ENCODE results near the gene HOXA9.

DNA sequence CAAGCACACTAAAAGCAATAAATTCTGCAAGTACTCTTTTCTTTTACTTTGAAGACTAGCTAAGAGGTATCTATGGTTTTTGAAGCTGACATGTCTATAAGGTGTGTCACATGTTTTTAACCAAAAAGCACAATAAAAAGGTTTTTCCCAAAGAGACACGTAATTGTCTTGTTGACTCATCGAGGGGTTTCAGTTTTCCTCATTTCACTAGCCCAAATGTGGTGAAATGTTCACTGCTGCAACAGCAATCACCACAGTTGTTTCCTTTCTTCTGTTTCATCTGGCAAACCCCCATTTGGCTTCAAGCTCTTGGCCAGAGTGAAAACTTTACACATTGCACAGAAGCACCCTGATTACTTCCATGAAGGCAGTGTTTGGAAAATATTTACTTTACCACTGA is 30.9 kb downstream of the HOXA9 start:
- TF ChIP-seq, protein P1, sequence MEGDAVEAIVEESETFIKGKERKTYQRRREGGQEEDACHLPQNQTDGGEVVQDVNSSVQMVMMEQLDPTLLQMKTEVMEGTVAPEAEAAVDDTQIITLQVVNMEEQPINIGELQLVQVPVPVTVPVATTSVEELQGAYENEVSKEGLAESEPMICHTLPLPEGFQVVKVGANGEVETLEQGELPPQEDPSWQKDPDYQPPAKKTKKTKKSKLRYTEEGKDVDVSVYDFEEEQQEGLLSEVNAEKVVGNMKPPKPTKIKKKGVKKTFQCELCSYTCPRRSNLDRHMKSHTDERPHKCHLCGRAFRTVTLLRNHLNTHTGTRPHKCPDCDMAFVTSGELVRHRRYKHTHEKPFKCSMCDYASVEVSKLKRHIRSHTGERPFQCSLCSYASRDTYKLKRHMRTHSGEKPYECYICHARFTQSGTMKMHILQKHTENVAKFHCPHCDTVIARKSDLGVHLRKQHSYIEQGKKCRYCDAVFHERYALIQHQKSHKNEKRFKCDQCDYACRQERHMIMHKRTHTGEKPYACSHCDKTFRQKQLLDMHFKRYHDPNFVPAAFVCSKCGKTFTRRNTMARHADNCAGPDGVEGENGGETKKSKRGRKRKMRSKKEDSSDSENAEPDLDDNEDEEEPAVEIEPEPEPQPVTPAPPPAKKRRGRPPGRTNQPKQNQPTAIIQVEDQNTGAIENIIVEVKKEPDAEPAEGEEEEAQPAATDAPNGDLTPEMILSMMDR (IDR thresholded peaks at IDR 0.05; ENCODE audit: poor library complexity, severe bottlenecking), result no peak
- TF ChIP-seq EZH2 (IDR thresholded peaks at IDR 0.05; ENCODE audit: borderline replicate concordance, insufficient read depth, low read length, poor library complexity, severe bottlenecking), result no peak
- no peak for TF ChIP-seq TAF1 (IDR thresholded peaks at IDR 0.05; ENCODE audit: low read depth)
- TF ChIP-seq RAD21 (conservative IDR thresholded peaks at IDR 0.05), result no peak
- no peak for TF ChIP-seq POLR2AphosphoS5 (IDR thresholded peaks at IDR 0.05)
- TF ChIP-seq EP300 (conservative IDR thresholded peaks at IDR 0.05; ENCODE audit: poor library complexity, severe bottlenecking), result no peak
- TF ChIP-seq REST (IDR thresholded peaks at IDR 0.05; ENCODE audit: borderline replicate concordance), result no peak

Measured in neural cell (in vitro differentiated cells).